Mesendoderm (in vitro differentiated cells): ENCODE results near the gene EXOSC9.

Experiments
- DNase-seq: peaks from one replicate; pipeline ENCODE4 v3.0.0; 2013
- H2AK5ac ChIP-seq: 2 replicates; pipeline ENCODE4 v1.6.1; 2013; ENCODE audit warnings: low read length, inconsistent platforms
- H2BK120ac ChIP-seq: 2 replicates; pipeline ENCODE4 v1.6.1; 2013; ENCODE audit warnings: low read depth, mild to moderate bottlenecking, low read length, moderate library complexity, mixed read lengths
- H2BK15ac ChIP-seq: replicated peaks from 2 replicates; pipeline ENCODE4 v1.6.1; 2013; ENCODE audit warnings: low read depth, mild to moderate bottlenecking, moderate library complexity
- H2BK5ac ChIP-seq: 2 replicates; pipeline ENCODE4 v1.6.1; 2013; ENCODE audit warnings: low read length, inconsistent platforms
- H3K18ac ChIP-seq: 2 replicates; pipeline ENCODE4 v1.6.1; 2013; ENCODE audit warnings: mild to moderate bottlenecking, low read length, mixed read lengths
- H3K23ac ChIP-seq: one replicate; pipeline ENCODE4 v1.6.1; 2013; ENCODE audit warnings: low read length
- H3K27ac ChIP-seq: 2 replicates; pipeline ENCODE4 v1.5.1; 2013; ENCODE audit warnings: low read depth, mild to moderate bottlenecking, inconsistent platforms, low read length, moderate library complexity
- H3K27me3 ChIP-seq: 2 replicates; pipeline ENCODE4 v1.6.1; 2013; ENCODE audit warnings: low read length, control low read depth, mild to moderate bottlenecking, inconsistent platforms; ENCODE audit not compliant: insufficient read depth, poor library complexity
- H3K36me3 ChIP-seq: 2 replicates; pipeline ENCODE4 v1.6.1; 2013; ENCODE audit warnings: low read length, inconsistent platforms; ENCODE audit not compliant: control insufficient read depth, insufficient read depth
- H3K4ac ChIP-seq: one replicate; pipeline ENCODE4 v1.6.1; 2013; ENCODE audit warnings: low read depth, mild to moderate bottlenecking, low read length, moderate library complexity
- H3K4me1 ChIP-seq: 2 replicates; pipeline ENCODE4 v1.6.1; 2013; ENCODE audit warnings: low read depth, low read length, inconsistent platforms; ENCODE audit not compliant: control insufficient read depth
- H3K4me2 ChIP-seq: 2 replicates; pipeline ENCODE4 v1.6.1; 2013; ENCODE audit warnings: low read length
- H3K4me3 ChIP-seq: 2 replicates; pipeline ENCODE4 v1.5.1; 2013; ENCODE audit warnings: mild to moderate bottlenecking, low read length
- H3K56ac ChIP-seq: one replicate; pipeline ENCODE4 v1.6.1; 2013; ENCODE audit warnings: low read length
- H3K79me1 ChIP-seq: 2 replicates; pipeline ENCODE4 v1.6.1; 2013; ENCODE audit warnings: low read length, inconsistent platforms
- H3K79me2 ChIP-seq: 2 replicates; pipeline ENCODE4 v1.6.1; 2013; ENCODE audit warnings: mild to moderate bottlenecking, low read length; ENCODE audit not compliant: control insufficient read depth, insufficient read depth
- H3K9ac ChIP-seq: 2 replicates; pipeline ENCODE4 v1.6.1; 2013; ENCODE audit warnings: low read length, inconsistent platforms
- H4K5ac ChIP-seq: one replicate; pipeline ENCODE4 v1.6.1; 2013; ENCODE audit warnings: low read length
- H4K8ac ChIP-seq: one replicate; pipeline ENCODE4 v1.6.1; 2013; ENCODE audit warnings: low read depth, mild to moderate bottlenecking, control low read depth, low read length, moderate library complexity
- WGBS: extraction: QIAGEN DNeasy Blood & Tissue Kit; methylation state at CpG from one replicate; pipeline ENCODE4 v1.1.7; 2013; ENCODE audit warnings: low lambda C conversion rate, missing lambda C conversion rate; ENCODE audit not compliant: insufficient coverage; ENCODE audit errors: extremely low coverage; 5-methylcytosine and 5-hydroxymethylcytosine counted together

Gene EXOSC9

GRCh38 chr4:121811122-121811521 lies 10.0 kb downstream of the EXOSC9 start:
- no peak overlapping the region for H3K27ac ChIP-seq
- H2AK5ac ChIP-seq: no peak overlapping the region
- no peak overlapping the region for H3K9ac ChIP-seq
- no peak overlapping the region for H4K5ac ChIP-seq
- no peak overlapping the region for H3K4me3 ChIP-seq
- H3K4ac ChIP-seq: no peak overlapping the region
- no peak for DNase-seq
- H2BK15ac ChIP-seq: no peak overlapping the region
- H2BK120ac ChIP-seq: no peak overlapping the region
- no peaks in the 10 kb centered on the region for H3K27me3 ChIP-seq
- no peak overlapping the region for H2BK5ac ChIP-seq
- peaks cover 2% of the 10 kb centered on the region for H3K36me3 ChIP-seq
- H3K56ac ChIP-seq: no peak overlapping the region
- no peaks in the 10 kb centered on the region for H3K79me1 ChIP-seq
- no peaks in the 10 kb centered on the region for H3K4me1 ChIP-seq
- no peaks in the 10 kb centered on the region for H3K79me2 ChIP-seq
- no peak overlapping the region for H3K4me2 ChIP-seq
- no peak overlapping the region for H3K18ac ChIP-seq
- H3K23ac ChIP-seq: no peak overlapping the region
- H4K8ac ChIP-seq: no peak overlapping the region

DNA sequence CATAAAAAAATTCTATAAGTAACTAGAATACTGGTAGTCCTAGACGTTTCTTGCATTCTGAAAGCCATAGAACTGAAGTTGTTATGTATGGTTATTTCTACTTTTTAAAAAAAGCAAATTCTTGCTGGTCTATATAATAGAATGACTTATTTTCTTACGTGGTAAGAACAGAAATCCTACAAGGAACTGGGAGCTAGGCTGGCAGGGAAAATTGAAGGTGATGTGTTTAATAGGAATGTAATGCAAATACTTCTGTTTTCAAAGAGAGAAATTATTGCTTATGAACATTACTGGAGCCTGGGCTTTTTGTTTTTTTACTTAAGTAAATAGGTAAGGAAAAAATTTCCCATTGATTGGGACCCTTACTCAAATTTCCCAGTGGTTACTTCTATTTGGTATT lies 13.6 kb downstream of the EXOSC9 start:
- H2BK15ac ChIP-seq: no peak overlapping the region
- no CpG with 5 or more reads among the region's 2 CpGs for WGBS
- H3K18ac ChIP-seq: no peak overlapping the region
- no peak overlapping the region for H2AK5ac ChIP-seq
- H3K56ac ChIP-seq: no peak overlapping the region
- H2BK120ac ChIP-seq: no peak overlapping the region
- peaks cover 7% of the 10 kb centered on the region for H3K36me3 ChIP-seq
- H4K5ac ChIP-seq: no peak overlapping the region
- no peaks in the 10 kb centered on the region for H3K4me1 ChIP-seq
- H3K27ac ChIP-seq: no peak overlapping the region
- no peak overlapping the region for H3K9ac ChIP-seq
- H3K4me3 ChIP-seq: no peak overlapping the region
- H3K4me2 ChIP-seq: no peak overlapping the region
- no peak overlapping the region for H3K23ac ChIP-seq
- H3K79me2 ChIP-seq: no peaks in the 10 kb centered on the region
- H4K8ac ChIP-seq: no peak overlapping the region
- peaks cover 2% of the 10 kb centered on the region for H3K79me1 ChIP-seq
- no peak for DNase-seq
- no peak overlapping the region for H3K4ac ChIP-seq
- no peaks in the 10 kb centered on the region for H3K27me3 ChIP-seq
- H2BK5ac ChIP-seq: no peak overlapping the region

- H2AK5ac ChIP-seq: no peak overlapping the region
- no peak overlapping the region for H3K18ac ChIP-seq
- no peaks in the 10 kb centered on the region for H3K27me3 ChIP-seq
- H2BK120ac ChIP-seq: no peak overlapping the region
- no peak overlapping the region for H3K4ac ChIP-seq
- no peak overlapping the region for H3K23ac ChIP-seq
- no peak overlapping the region for H3K27ac ChIP-seq
- peaks cover 5% of the 10 kb centered on the region for H3K79me1 ChIP-seq
- H3K4me2 ChIP-seq: no peak overlapping the region
- H4K5ac ChIP-seq: no peak overlapping the region
- H4K8ac ChIP-seq: no peak overlapping the region
- no peak for DNase-seq
- WGBS: no CpG with 5 or more reads among the region's 3 CpGs
- no peaks in the 10 kb centered on the region for H3K4me1 ChIP-seq
- no peak overlapping the region for H2BK5ac ChIP-seq
- no peak overlapping the region for H2BK15ac ChIP-seq
- H3K36me3 ChIP-seq: peaks cover 9% of the 10 kb centered on the region
- no peak overlapping the region for H3K4me3 ChIP-seq
- no peak overlapping the region for H3K56ac ChIP-seq
- H3K79me2 ChIP-seq: peaks cover 3% of the 10 kb centered on the region
- H3K9ac ChIP-seq: no peak overlapping the region
Measured at GRCh38 chr4:121817006-121817405, 15.9 kb downstream of the EXOSC9 start.

- Histone ChIP-seq H3K79me2 (peaks cover 10% of the 10 kb centered on the region), H4K5ac (no peak overlapping the region), H3K4me1 (no peaks in the 10 kb centered on the region), H2BK5ac (no peak overlapping the region), H2BK120ac (no peak overlapping the region), H4K8ac (no peak overlapping the region), H3K23ac (no peak overlapping the region), H3K79me1 (peaks cover 7% of the 10 kb centered on the region), H2AK5ac (no peak overlapping the region), H3K56ac (no peak overlapping the region), H3K4me2 (no peak overlapping the region), H3K27ac (no peak overlapping the region), H3K4ac (no peak overlapping the region), H3K18ac (no peak overlapping the region), H3K4me3 (no peak overlapping the region), H2BK15ac (no peak overlapping the region), H3K9ac (no peak overlapping the region), H3K36me3 (peaks cover 9% of the 10 kb centered on the region), H3K27me3 (no peaks in the 10 kb centered on the region)
- DNase-seq: no peak
- no CpG with 5 or more reads among the region's 1 CpG for WGBS
Measured at GRCh38 chr4:121817701-121818100, 16.6 kb downstream of the EXOSC9 start.

GRCh38 chr4:121818215-121818614 lies 17.1 kb downstream of the EXOSC9 start:
- Histone ChIP-seq H2AK5ac (no peak overlapping the region), H3K27ac (no peak overlapping the region), H3K56ac (no peak overlapping the region), H2BK5ac (no peak overlapping the region), H3K36me3 (peaks cover 9% of the 10 kb centered on the region), H3K79me1 (peaks cover 9% of the 10 kb centered on the region), H3K9ac (no peak overlapping the region), H4K8ac (no peak overlapping the region), H2BK15ac (no peak overlapping the region), H3K4me1 (no peaks in the 10 kb centered on the region), H3K18ac (no peak overlapping the region), H3K4me3 (no peak overlapping the region), H3K23ac (no peak overlapping the region), H4K5ac (no peak overlapping the region), H3K4me2 (no peak overlapping the region), H3K4ac (no peak overlapping the region), H3K27me3 (no peaks in the 10 kb centered on the region), H3K79me2 (peaks cover 15% of the 10 kb centered on the region), H2BK120ac (no peak overlapping the region)
- no peak for DNase-seq
- WGBS: no CpG with 5 or more reads among the region's 1 CpG

DNA sequence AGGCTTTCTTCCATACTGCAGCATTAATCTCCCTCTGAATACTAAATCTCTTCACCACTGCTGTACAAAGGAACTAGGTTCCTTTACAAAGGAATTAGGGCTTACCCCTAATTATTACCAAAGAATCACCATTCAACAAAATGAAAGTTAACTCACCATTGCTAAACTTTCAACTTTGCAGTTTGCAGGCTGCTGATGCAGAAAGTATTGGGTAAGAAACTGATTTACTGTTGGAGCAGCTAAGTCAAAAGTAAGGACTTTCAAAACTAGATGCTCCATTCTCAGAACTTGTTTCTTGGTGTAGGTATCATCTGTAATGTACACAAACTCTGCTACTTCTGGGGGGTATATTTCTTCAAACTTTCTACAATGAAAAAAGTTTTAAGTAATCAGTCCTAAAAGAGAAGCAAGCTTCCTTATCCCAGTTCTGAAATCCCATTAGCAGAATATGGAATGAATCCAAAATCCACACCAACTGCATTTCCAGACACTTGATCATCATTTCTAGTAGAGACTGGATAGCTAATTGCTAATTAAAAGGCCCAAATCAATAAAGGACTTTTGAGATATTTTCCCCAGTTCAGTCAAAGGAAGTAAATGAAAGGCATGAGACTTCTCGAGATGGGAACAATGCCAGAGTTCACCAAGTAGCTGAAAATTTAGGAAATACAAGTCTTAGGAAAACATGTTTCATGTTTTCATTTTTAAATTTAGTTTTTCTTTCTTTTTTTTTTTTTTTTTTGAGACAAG lies 18.3 kb downstream of the EXOSC9 start:
- H2BK15ac ChIP-seq: no peak overlapping the region

More for the DNA sequence above, 18.3 kb downstream of the EXOSC9 start:
- no peaks in the 10 kb centered on the region for H3K4me1 ChIP-seq
- H3K4me3 ChIP-seq: no peak overlapping the region
- no peak overlapping the region for H2BK120ac ChIP-seq
- no CpG with 5 or more reads among the region's 1 CpG for WGBS
- H3K18ac ChIP-seq: no peak overlapping the region
- peaks cover 9% of the 10 kb centered on the region for H3K36me3 ChIP-seq
- H3K27ac ChIP-seq: no peak overlapping the region
- peaks cover 19% of the 10 kb centered on the region for H3K79me2 ChIP-seq
- H3K4ac ChIP-seq: no peak overlapping the region
- DNase-seq: no peak
- no peak overlapping the region for H2BK5ac ChIP-seq
- peaks cover 9% of the 10 kb centered on the region for H3K79me1 ChIP-seq
- no peak overlapping the region for H2AK5ac ChIP-seq
- no peak overlapping the region for H3K23ac ChIP-seq
- no peak overlapping the region for H3K4me2 ChIP-seq
- no peak overlapping the region for H4K8ac ChIP-seq
- no peak overlapping the region for H4K5ac ChIP-seq
- no peak overlapping the region for H3K9ac ChIP-seq
- no peak overlapping the region for H3K56ac ChIP-seq
- H3K27me3 ChIP-seq: no peaks in the 10 kb centered on the region
